Tibial nerve (tissue), 4 donors: ENCODE results near the gene CDC25B. TPM values are rescaled to one million over a fixed set of nuclear protein-coding genes. Genes with fewer than 3 reads are reported as not detected.

ENCODE experiments used
- DNase-seq, 2 donors: peaks; one replicate each; pipeline ENCODE4 v3.0.0-alpha.2; 2019; ENCODE audit warnings: low spot score in 2 of 2
- H3K27ac ChIP-seq, 4 donors: fragments of 200-600 bp; sonication (generic) in 3 of 4; one replicate each; pipeline ENCODE4 v1.5.1; 2017 to 2019; ENCODE audit warnings: mild to moderate bottlenecking in 1 of 4
- H3K27me3 ChIP-seq, 2 donors: fragments of 200-600 bp; sonication (generic) in 1 of 2; one replicate each; pipeline versions ENCODE4 v1.5.1 to v1.6.0; 2017 to 2019
- H3K36me3 ChIP-seq, 3 donors: fragments of 200-600 bp; sonication (generic); one replicate each; pipeline ENCODE4 v1.5.1; 2018 to 2019
- H3K4me1 ChIP-seq, 4 donors: fragments of 200-600 bp; sonication (generic) in 3 of 4; one replicate each; pipeline ENCODE4 v1.5.1; 2017 to 2019
- H3K4me3 ChIP-seq, 4 donors: fragments of 200-600 bp; sonication (generic) in 3 of 4; one replicate each; pipeline ENCODE4 v1.5.1; 2017 to 2019; ENCODE audit warnings: mild to moderate bottlenecking in 1 of 4, moderate library complexity in 1 of 4
- H3K9me3 ChIP-seq, 4 donors: fragments of 200-600 bp; sonication (generic) in 3 of 4; one replicate each; pipeline ENCODE4 v1.5.1; 2017 to 2019
- EP300 ChIP-seq, 2 donors: sonication (generic); formaldehyde crosslinking; IDR thresholded peaks; one replicate each; pipeline ENCODE4 v1.6.1; 2017; ENCODE audit warnings: antibody characterized with exemption in 2 of 2, mild to moderate bottlenecking in 1 of 2
- POLR2A ChIP-seq, 2 donors: fragments of 450-650 bp; IDR thresholded peaks; one replicate each; pipeline ENCODE4 v1.6.1; 2017; ENCODE audit warnings: antibody characterized with exemption in 2 of 2, mild to moderate bottlenecking in 2 of 2, moderate library complexity in 2 of 2
- WGBS, 2 donors: methylation state at CpG; one replicate each; pipeline ENCODE4 v1.1.5; 2018; 5-methylcytosine and 5-hydroxymethylcytosine counted together
- total RNA-seq, 4 donors: library from RNA; depleted of rRNA; stranded (reverse); fragments of >200 nt; gene quantifications; one replicate each; pipeline ENCODE4 v1.1.0, GENCODE V29; 2016
- TF ChIP-seq, protein P1 (sequence below), 5 experiments: fragments of 200-600 bp in 3 of 5; fragments of 450-650 bp in 2 of 5; sonication (generic) in 3 of 5; IDR thresholded peaks; one replicate each; pipeline ENCODE4 v1.5.1; 2016 to 2019; ENCODE audit warnings: antibody characterized with exemption in 5 of 5, mild to moderate bottlenecking in 3 of 5, moderate library complexity in 2 of 5

Gene CDC25B
- total RNA-seq, 4 donors from 2014 or later = 33.0 to 65.4 (median 43.9) TPM

DNA sequence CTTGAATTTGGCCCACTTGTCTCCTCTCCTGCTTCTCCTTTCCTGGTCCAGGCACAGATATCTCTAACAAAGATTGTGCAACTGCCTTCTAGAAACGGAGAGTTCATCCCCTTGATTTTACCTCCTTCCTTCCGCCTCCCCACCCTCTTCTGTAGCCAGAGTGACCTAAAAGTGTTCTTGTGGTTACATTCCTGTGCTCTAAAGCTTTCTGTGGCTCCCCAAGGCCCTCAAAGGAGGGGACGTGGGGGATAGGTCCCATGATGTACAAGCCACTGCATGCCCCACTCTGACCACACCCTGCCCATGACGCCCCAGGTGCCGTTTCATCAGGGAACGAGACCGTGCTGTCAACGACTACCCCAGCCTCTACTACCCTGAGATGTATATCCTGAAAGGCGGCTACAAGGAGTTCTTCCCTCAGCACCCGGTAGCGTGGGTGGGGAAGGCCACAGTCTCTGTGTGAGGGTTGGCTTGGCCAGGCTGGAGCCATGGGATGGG is 8.2 kb downstream of the CDC25B start:
- no peaks in the 10 kb centered on the region for H3K9me3 ChIP-seq
- no peak for DNase-seq
- no peak overlapping the region for H3K4me3 ChIP-seq
- H3K36me3 ChIP-seq = peaks cover 0 to 65% (median 0%) of the 10 kb centered on the region in 3 donors
- H3K27ac ChIP-seq = peak overlapping the region in 3 of 4 donors; percentile 81 to 97 (median 96)
- no peaks in the 10 kb centered on the region for H3K27me3 ChIP-seq
- no peak for TF ChIP-seq EP300 (IDR thresholded peaks at IDR 0.05)
- TF ChIP-seq, protein P1, sequence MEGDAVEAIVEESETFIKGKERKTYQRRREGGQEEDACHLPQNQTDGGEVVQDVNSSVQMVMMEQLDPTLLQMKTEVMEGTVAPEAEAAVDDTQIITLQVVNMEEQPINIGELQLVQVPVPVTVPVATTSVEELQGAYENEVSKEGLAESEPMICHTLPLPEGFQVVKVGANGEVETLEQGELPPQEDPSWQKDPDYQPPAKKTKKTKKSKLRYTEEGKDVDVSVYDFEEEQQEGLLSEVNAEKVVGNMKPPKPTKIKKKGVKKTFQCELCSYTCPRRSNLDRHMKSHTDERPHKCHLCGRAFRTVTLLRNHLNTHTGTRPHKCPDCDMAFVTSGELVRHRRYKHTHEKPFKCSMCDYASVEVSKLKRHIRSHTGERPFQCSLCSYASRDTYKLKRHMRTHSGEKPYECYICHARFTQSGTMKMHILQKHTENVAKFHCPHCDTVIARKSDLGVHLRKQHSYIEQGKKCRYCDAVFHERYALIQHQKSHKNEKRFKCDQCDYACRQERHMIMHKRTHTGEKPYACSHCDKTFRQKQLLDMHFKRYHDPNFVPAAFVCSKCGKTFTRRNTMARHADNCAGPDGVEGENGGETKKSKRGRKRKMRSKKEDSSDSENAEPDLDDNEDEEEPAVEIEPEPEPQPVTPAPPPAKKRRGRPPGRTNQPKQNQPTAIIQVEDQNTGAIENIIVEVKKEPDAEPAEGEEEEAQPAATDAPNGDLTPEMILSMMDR (IDR thresholded peaks at IDR 0.05) = no peak
- 80 to 84% methylated on average over 11 of the region's 11 CpGs for WGBS, 2 donors
- peaks cover 5 to 59% (median 38%) of the 10 kb centered on the region in 4 donors for H3K4me1 ChIP-seq

DNA sequence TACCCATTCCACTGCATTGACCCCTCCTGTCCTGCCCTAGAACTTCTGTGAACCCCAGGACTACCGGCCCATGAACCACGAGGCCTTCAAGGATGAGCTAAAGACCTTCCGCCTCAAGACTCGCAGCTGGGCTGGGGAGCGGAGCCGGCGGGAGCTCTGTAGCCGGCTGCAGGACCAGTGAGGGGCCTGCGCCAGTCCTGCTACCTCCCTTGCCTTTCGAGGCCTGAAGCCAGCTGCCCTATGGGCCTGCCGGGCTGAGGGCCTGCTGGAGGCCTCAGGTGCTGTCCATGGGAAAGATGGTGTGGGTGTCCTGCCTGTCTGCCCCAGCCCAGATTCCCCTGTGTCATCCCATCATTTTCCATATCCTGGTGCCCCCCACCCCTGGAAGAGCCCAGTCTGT is 8.7 kb downstream of the CDC25B start:
- H3K9me3 ChIP-seq = no peaks in the 10 kb centered on the region
- peaks cover 0 to 61% (median 0%) of the 10 kb centered on the region in 3 donors for H3K36me3 ChIP-seq
- H3K27ac ChIP-seq = peak overlapping the region in 3 of 4 donors; percentile 81 to 97 (median 96)
- H3K27me3 ChIP-seq = no peaks in the 10 kb centered on the region
- DNase-seq = no peak
- no peak for TF ChIP-seq POLR2A (IDR thresholded peaks at IDR 0.05)
- TF ChIP-seq EP300 (IDR thresholded peaks at IDR 0.05) = no peak
- TF ChIP-seq, protein P1 (IDR thresholded peaks at IDR 0.05) = no peak
- peaks cover 5 to 57% (median 35%) of the 10 kb centered on the region in 4 donors for H3K4me1 ChIP-seq
- WGBS, 2 donors = 82% methylated on average over 10 of the region's 11 CpGs; no CpG with 5 or more reads in 1 of the 2 donors
- H3K4me3 ChIP-seq = no peak overlapping the region

DNA sequence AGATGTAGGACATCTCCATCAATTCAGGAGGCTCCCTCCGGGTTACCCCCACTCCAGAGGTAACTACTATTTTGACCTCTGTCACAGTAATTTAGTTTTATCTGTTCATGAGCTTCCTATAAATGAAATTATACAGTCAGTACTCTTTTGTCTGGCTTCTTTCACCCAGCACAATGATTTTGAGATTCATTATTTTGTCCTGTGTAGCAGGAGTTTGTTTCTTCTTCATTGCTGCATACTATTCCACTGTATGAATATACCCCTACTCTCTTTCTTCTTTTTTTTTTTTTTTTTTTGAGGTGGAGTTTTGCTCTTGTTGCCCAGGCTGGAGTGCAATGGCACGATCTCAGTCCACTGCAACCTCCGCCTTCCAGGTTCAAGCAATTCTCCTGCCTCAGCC is 12.4 kb downstream of the CDC25B start:
- Histone ChIP-seq H3K27me3 (no peaks in the 10 kb centered on the region), H3K4me1 (peaks cover 8 to 78% (median 49%) of the 10 kb centered on the region in 4 donors), H3K4me3 (peak overlapping the region in 1 of 4 donors; percentile 9), H3K36me3 (peaks cover 0 to 23% (median 0%) of the 10 kb centered on the region in 3 donors), H3K27ac (peak overlapping the region; percentile 81 to 97 (median 94)), H3K9me3 (no peaks in the 10 kb centered on the region)
- DNase-seq = no peak
- 90% methylated on average over 3 of the region's 3 CpGs for WGBS, 2 donors
- TF ChIP-seq EP300 (IDR thresholded peaks at IDR 0.05) (no peak), POLR2A (IDR thresholded peaks at IDR 0.05) (no peak)
- TF ChIP-seq, protein P1 (IDR thresholded peaks at IDR 0.05) = no peak

DNA sequence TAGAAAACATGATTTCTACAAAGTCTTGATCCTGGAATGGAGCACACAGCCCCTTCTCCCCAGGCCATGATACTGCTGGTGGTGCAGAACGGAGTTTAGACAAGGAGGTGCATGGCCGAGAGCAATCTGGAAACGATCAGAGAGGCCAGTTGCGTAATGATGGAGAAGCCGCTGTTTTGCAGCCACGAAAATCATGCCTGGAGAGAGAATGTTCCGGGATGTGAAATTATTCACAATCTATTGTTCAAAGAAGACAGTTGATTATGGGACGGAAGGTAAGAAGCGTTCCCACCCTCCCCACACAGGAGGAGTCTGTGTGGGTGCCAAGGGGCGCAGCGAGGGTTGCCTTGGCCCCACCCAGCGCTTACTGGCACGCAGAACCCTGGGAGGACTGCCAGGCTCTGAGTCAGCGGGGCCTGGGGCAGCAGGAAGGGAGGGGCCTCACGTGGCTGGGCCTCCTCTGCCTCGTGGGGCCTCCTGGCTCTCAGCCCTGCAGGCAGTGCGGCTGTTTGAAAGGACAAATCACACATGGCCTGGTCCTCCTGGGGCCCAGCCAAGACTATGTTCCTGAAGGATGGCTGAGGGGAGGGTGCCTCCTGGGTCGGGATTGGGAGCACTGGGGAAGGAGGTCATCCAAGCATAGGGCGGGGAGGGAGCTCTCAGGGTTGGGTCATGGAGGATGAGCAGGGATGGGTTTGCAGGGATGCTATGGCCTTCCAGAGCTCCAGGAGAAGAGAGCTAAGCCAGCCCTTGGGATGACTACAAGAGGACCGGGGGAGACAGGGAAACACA is 15.6 kb downstream of the CDC25B start:
- 3 to 6% methylated on average over 17 to 20 of the region's 20 CpGs for WGBS, 2 donors
- H3K36me3 ChIP-seq = no peaks in the 10 kb centered on the region
- peak overlapping the region; percentile 23 to 52 (median 30) for H3K4me3 ChIP-seq
- DNase-seq = peak; percentile 99
- no peaks in the 10 kb centered on the region for H3K27me3 ChIP-seq
- peak overlapping the region; percentile 81 to 96 (median 93) for H3K27ac ChIP-seq
- TF ChIP-seq EP300 (IDR thresholded peaks at IDR 0.05) (peak; percentile 99 to 100), POLR2A (IDR thresholded peaks at IDR 0.05) (peak; percentile 69 to 76)
- TF ChIP-seq, protein P1 (IDR thresholded peaks at IDR 0.05) = peak in 2 of 5 experiments; percentile 20 to 47
- H3K9me3 ChIP-seq = no peaks in the 10 kb centered on the region
- peaks cover 8 to 60% (median 38%) of the 10 kb centered on the region in 4 donors for H3K4me1 ChIP-seq

DNA sequence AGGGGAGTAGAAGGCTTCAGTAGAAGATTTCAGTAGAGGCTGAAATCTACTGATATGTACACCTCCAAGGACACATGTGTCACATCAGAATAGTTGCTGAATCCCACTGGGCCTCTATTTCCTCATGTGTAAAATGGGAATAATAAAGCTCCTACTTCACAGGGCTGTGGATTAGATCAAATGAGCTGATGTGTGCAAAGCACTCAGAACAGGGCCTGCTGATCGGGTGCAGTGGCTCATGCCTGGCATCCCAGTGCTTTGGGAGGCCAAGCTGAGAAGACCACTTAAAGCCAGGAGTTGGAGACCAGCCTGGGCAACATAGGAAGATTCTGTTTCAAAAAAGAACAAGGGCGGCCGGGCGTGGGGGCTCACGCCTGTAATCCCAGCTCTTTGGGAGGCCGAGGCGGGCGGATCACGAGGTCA is 16.2 kb downstream of the CDC25B start:
- Histone ChIP-seq H3K27ac (peak overlapping the region; percentile 81 to 96 (median 93)), H3K9me3 (no peaks in the 10 kb centered on the region), H3K27me3 (no peaks in the 10 kb centered on the region), H3K4me1 (peaks cover 4 to 54% (median 32%) of the 10 kb centered on the region in 4 donors), H3K4me3 (no peak overlapping the region), H3K36me3 (no peaks in the 10 kb centered on the region)
- DNase-seq = no peak
- 85 to 91% methylated on average over 9 of the region's 9 CpGs for WGBS, 2 donors
- no peak for TF ChIP-seq EP300 (IDR thresholded peaks at IDR 0.05)
